ENCODE measurements around the gene TSC22D1.

TSC22D1 gene

GRCh38 chr13:44575741-44576350, at the start of gene TSC22D1:
TSS of gene TSC22D1 (minus strand) at chr13:44576330. CDS start at chr13:44576074, 256 bp downstream.
- DNase-seq (ENCODE audit: extremely low spot score) = no peak
- TF ChIP-seq BHLHE40 (IDR thresholded peaks at IDR 0.05; ENCODE audit: borderline replicate concordance) (no peak), L3MBTL2 (conservative IDR thresholded peaks at IDR 0.05) (peak; percentile 44; the same call in 1 of the 2 replicates)
- ChIA-PET POLR2A (no interaction called here), CTCF (interaction anchor here (0.6 kb wide), 1 partner anchor 105 kb away, joined by 3 read pairs; no protein-coding TSS in a partner anchor)

DNA sequence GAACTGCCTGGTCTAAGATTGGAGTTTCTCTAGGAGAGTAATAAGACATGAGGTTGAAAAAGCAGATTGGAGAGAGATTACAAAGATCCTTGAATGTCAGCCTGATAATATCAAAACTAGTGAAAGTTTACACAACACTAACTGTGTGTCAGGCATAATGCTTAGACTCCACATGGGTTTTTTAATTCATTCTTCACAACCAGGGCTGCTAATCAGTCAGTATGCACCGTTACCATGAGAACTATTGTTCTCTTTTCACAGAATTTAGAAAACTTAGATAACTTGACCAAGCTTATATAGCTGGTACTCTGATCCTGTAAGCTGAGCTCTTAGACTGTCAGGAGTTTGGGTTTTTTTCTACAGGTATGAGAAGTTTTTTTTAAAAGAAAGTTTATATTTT, 46.6 kb upstream of the TSC22D1 start:
- DNase-seq (ENCODE audit: extremely low spot score) = no peak
- TF ChIP-seq BHLHE40 (IDR thresholded peaks at IDR 0.05; ENCODE audit: borderline replicate concordance) = no peak
- no peak for TF ChIP-seq TARDBP (IDR thresholded peaks at IDR 0.05)
- no peak for TF ChIP-seq FOXA1 (IDR thresholded peaks at IDR 0.05)
- TF ChIP-seq NFRKB (IDR thresholded peaks at IDR 0.05) = no peak
- TF ChIP-seq, protein P1, sequence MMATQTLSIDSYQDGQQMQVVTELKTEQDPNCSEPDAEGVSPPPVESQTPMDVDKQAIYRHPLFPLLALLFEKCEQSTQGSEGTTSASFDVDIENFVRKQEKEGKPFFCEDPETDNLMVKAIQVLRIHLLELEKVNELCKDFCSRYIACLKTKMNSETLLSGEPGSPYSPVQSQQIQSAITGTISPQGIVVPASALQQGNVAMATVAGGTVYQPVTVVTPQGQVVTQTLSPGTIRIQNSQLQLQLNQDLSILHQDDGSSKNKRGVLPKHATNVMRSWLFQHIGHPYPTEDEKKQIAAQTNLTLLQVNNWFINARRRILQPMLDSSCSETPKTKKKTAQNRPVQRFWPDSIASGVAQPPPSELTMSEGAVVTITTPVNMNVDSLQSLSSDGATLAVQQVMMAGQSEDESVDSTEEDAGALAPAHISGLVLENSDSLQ (IDR thresholded peaks at IDR 0.05) = no peak
- ChIA-PET POLR2A (no interaction called here), CTCF (no interaction called here)

DNA sequence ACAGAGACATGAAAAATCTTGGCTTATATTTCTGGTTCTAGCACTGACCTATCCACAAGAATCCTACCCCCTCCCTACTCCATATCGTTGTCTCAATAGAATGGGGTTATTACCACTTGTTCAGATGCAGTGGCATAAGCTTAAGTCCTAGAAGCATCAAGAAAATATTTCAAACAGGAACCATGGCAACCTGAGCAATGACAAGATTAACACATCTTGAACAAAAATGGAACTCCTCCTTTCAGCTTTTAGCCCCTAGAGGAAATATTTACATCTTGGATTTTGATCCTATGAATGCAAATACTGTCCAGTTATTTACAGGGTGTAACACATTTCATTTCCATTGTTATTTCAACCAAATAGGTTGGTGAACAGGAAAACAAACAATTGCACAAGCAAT, 46.1 kb upstream of the TSC22D1 start:
- POLR2A ChIA-PET = no interaction called here
- TF ChIP-seq NFRKB (IDR thresholded peaks at IDR 0.05) (no peak), TARDBP (IDR thresholded peaks at IDR 0.05) (no peak), ARNT (IDR thresholded peaks at IDR 0.05) (no peak), SUZ12 (IDR thresholded peaks at IDR 0.05) (no peak), HDGF (IDR thresholded peaks at IDR 0.05; ENCODE audit: borderline replicate concordance) (no peak)
- DNase-seq (ENCODE audit: extremely low spot score) = no peak
- CTCF ChIA-PET = no interaction called here

- no peak for DNase-seq (ENCODE audit: extremely low spot score)
- CTCF ChIA-PET = no interaction called here
- no peak for TF ChIP-seq LEF1 (IDR thresholded peaks at IDR 0.05; ENCODE audit: borderline replicate concordance)
- TF ChIP-seq ELF4 (IDR thresholded peaks at IDR 0.05) = no peak
- TF ChIP-seq HDGF (IDR thresholded peaks at IDR 0.05; ENCODE audit: borderline replicate concordance) = no peak
- no peak for TF ChIP-seq CTBP1 (IDR thresholded peaks at IDR 0.05; ENCODE audit: borderline replicate concordance)
- no peak for TF ChIP-seq SUZ12 (IDR thresholded peaks at IDR 0.05)
- no peak for TF ChIP-seq SP1 (IDR thresholded peaks at IDR 0.05)
- no peak for TF ChIP-seq FOXK2 (IDR thresholded peaks at IDR 0.05)
- no peak for TF ChIP-seq NFRKB (IDR thresholded peaks at IDR 0.05)
- TF ChIP-seq ARNT (IDR thresholded peaks at IDR 0.05) = no peak
- TF ChIP-seq BHLHE40 (IDR thresholded peaks at IDR 0.05; ENCODE audit: borderline replicate concordance) = no peak
- TF ChIP-seq, protein P1 (IDR thresholded peaks at IDR 0.05) = no peak
- no peak for TF ChIP-seq TARDBP (IDR thresholded peaks at IDR 0.05)
- POLR2A ChIA-PET = no interaction called here
These were observed 43.9 kb upstream of the TSC22D1 start for GRCh38 chr13:44620057-44620456.

GRCh38 chr13:44619651-44620050, 43.5 kb upstream of the TSC22D1 start:
- CTCF ChIA-PET = no interaction called here

GRCh38 chr13:44618326-44618725, 42.2 kb upstream of the TSC22D1 start:
- TF ChIP-seq ELF4 (IDR thresholded peaks at IDR 0.05) (no peak), L3MBTL2 (conservative IDR thresholded peaks at IDR 0.05) (no peak), FOXA1 (IDR thresholded peaks at IDR 0.05) (no peak), TARDBP (IDR thresholded peaks at IDR 0.05) (no peak), BHLHE40 (IDR thresholded peaks at IDR 0.05; ENCODE audit: borderline replicate concordance) (no peak), CTBP1 (IDR thresholded peaks at IDR 0.05; ENCODE audit: borderline replicate concordance) (no peak), FOXM1 (IDR thresholded peaks at IDR 0.05; ENCODE audit: borderline replicate concordance) (no peak), HDGF (IDR thresholded peaks at IDR 0.05; ENCODE audit: borderline replicate concordance) (no peak), FOXK2 (IDR thresholded peaks at IDR 0.05) (no peak), NFRKB (IDR thresholded peaks at IDR 0.05) (no peak), LEF1 (IDR thresholded peaks at IDR 0.05; ENCODE audit: borderline replicate concordance) (no peak), ZNF384 (IDR thresholded peaks at IDR 0.05) (no peak)
- TF ChIP-seq, protein P1 (IDR thresholded peaks at IDR 0.05) = no peak
- POLR2A ChIA-PET = no interaction called here

More at GRCh38 chr13:44619651-44620050, 43.5 kb upstream of the TSC22D1 start:
- POLR2A ChIA-PET = no interaction called here
- no peak for DNase-seq (ENCODE audit: extremely low spot score)
- TF ChIP-seq HDGF (IDR thresholded peaks at IDR 0.05; ENCODE audit: borderline replicate concordance) = no peak

GRCh38 chr13:44617648-44618047, 41.5 kb upstream of the TSC22D1 start:
- ChIA-PET CTCF (no interaction called here), POLR2A (no interaction called here)
- no peak for DNase-seq (ENCODE audit: extremely low spot score)
- TF ChIP-seq NFRKB (IDR thresholded peaks at IDR 0.05) (no peak), FOXM1 (IDR thresholded peaks at IDR 0.05; ENCODE audit: borderline replicate concordance) (no peak), ELF4 (IDR thresholded peaks at IDR 0.05) (no peak), TARDBP (IDR thresholded peaks at IDR 0.05) (no peak), FOXK2 (IDR thresholded peaks at IDR 0.05) (no peak)
- TF ChIP-seq, protein P1 (IDR thresholded peaks at IDR 0.05) = no peak

More at GRCh38 chr13:44618326-44618725, 42.2 kb upstream of the TSC22D1 start:
- DNase-seq (ENCODE audit: extremely low spot score) = no peak
- CTCF ChIA-PET = no interaction called here

Data from HEK293T (cell line).